Neural cell (in vitro differentiated cells): ENCODE data around the gene MGAT2. TPM values are rescaled to one million over a fixed set of nuclear protein-coding genes. Genes with fewer than 3 reads are reported as not detected.
"Not testable (repeated sequence)": the region's sequence is repeated elsewhere in the genome, so short reads cannot be mapped to it uniquely, and the experiment has no call there.

Source experiments
- H2AFZ ChIP-seq: fragments of 200-600, 300-800 bp; sonication (generic), shearing (Covaris generic); 2 replicates; pipeline ENCODE4 v1.6.0; 2014; ENCODE audit warnings: low read depth, mild to moderate bottlenecking, antibody characterized with exemption, low read length, moderate library complexity
- H3F3A ChIP-seq: fragments of 200-600 bp; shearing (Covaris generic); 2 replicates; pipeline ENCODE4 v1.6.1; 2016; ENCODE audit warnings: mild to moderate bottlenecking, moderate library complexity, mixed read lengths, antibody characterized with exemption, low read length; ENCODE audit not compliant: insufficient read depth, poor library complexity, severe bottlenecking
- H3K27ac ChIP-seq: fragments of 200-600, 300-800 bp; sonication (generic), shearing (Covaris generic); 2 replicates; pipeline ENCODE4 v1.5.1; 2014; ENCODE audit warnings: mild to moderate bottlenecking, low read length, moderate library complexity
- H3K27me3 ChIP-seq: fragments of 300-800, 200-600 bp; sonication (generic), shearing (Covaris generic); 2 replicates; pipeline ENCODE4 v1.6.0; 2014; ENCODE audit warnings: mild to moderate bottlenecking, low read depth, low read length, moderate library complexity; ENCODE audit not compliant: insufficient read depth
- H3K36me3 ChIP-seq: fragments of 300-800, 200-600 bp; sonication (generic), shearing (Covaris generic); 2 replicates; pipeline ENCODE4 v1.5.1; 2014; ENCODE audit warnings: mild to moderate bottlenecking, antibody characterized with exemption, low read length, moderate library complexity; ENCODE audit not compliant: insufficient read depth
- H3K4me2 ChIP-seq: fragments of 300-800, 200-600 bp; sonication (generic), shearing (Covaris generic); 2 replicates; pipeline ENCODE4 v1.6.0; 2014; ENCODE audit warnings: mild to moderate bottlenecking, low read length
- H3K4me3 ChIP-seq: fragments of 300-800, 200-600 bp; sonication (generic), shearing (Covaris generic); 2 replicates; pipeline ENCODE4 v1.5.1; 2014; ENCODE audit warnings: mild to moderate bottlenecking, low read length, moderate library complexity
- H3K79me2 ChIP-seq: fragments of 200-600 bp; shearing (Covaris generic); replicated peaks from 2 replicates; pipeline ENCODE4 v1.6.0; 2014; ENCODE audit warnings: mild to moderate bottlenecking, low read length, moderate library complexity; ENCODE audit not compliant: insufficient read depth
- H3K9ac ChIP-seq: fragments of 300-800, 200-600 bp; sonication (generic), shearing (Covaris generic); 2 replicates; pipeline ENCODE4 v1.6.1; 2016; ENCODE audit warnings: mild to moderate bottlenecking, low read length, mixed read lengths
- H3K9me2 ChIP-seq: fragments of 200-600 bp; shearing (Covaris generic); 2 replicates; pipeline ENCODE4 v1.6.1; 2016; ENCODE audit warnings: mild to moderate bottlenecking, low read length, mixed read lengths; ENCODE audit not compliant: insufficient read depth
- H3K9me3 ChIP-seq: fragments of 200-600, 300-800 bp; sonication (generic), shearing (Covaris generic); 2 replicates; pipeline ENCODE4 v1.6.1; 2016; ENCODE audit warnings: mild to moderate bottlenecking, mixed run types, low read length, moderate library complexity, mixed read lengths
- H4K20me1 ChIP-seq: fragments of 200-600 bp; shearing (Covaris generic); 2 replicates; pipeline ENCODE4 v1.6.1; 2016; ENCODE audit warnings: mild to moderate bottlenecking, mixed run types; ENCODE audit not compliant: insufficient read depth
- EP300 ChIP-seq: fragments of 450-650 bp; conservative IDR thresholded peaks from 2 replicates; pipeline ENCODE4 v1.6.1; 2014; ENCODE audit warnings: antibody characterized with exemption, mild to moderate bottlenecking, moderate library complexity; ENCODE audit not compliant: poor library complexity, severe bottlenecking
- EZH2 ChIP-seq: fragments of 200-600, 300-800 bp; shearing (Covaris generic), sonication (generic); IDR thresholded peaks from 2 replicates; pipeline ENCODE4 v1.6.1; 2014; ENCODE audit warnings: antibody characterized with exemption, low read length, borderline replicate concordance, mild to moderate bottlenecking; ENCODE audit not compliant: insufficient read depth, poor library complexity, severe bottlenecking
- MXI1 ChIP-seq: fragments of 450-650 bp; conservative IDR thresholded peaks from 2 replicates; pipeline ENCODE4 v1.6.1; 2014; ENCODE audit warnings: antibody characterized with exemption, mild to moderate bottlenecking; ENCODE audit not compliant: poor library complexity, severe bottlenecking
- POLR2AphosphoS5 ChIP-seq: IDR thresholded peaks from 2 replicates; pipeline ENCODE4 v1.6.1; 2012
- RAD21 ChIP-seq: fragments of 450-650 bp; conservative IDR thresholded peaks from 2 replicates; pipeline ENCODE4 v1.6.1; 2014; ENCODE audit warnings: antibody characterized with exemption, mild to moderate bottlenecking, moderate library complexity
- SMC3 ChIP-seq: fragments of 450-650 bp; conservative IDR thresholded peaks from 2 replicates; pipeline ENCODE4 v1.6.1; 2014; ENCODE audit warnings: antibody characterized with exemption, mild to moderate bottlenecking, moderate library complexity; ENCODE audit not compliant: poor library complexity
- TAF1 ChIP-seq: IDR thresholded peaks from 2 replicates; pipeline ENCODE4 v1.6.1; 2012; ENCODE audit warnings: low read depth
- polyA plus RNA-seq: library from polyadenylated mRNA; depleted of rRNA; stranded (reverse); fragments of >200 nt; gene quantifications from 2 replicates; pipeline ENCODE4 v1.2.3, GENCODE V29; 2014
- TF ChIP-seq, protein P1 (sequence below): IDR thresholded peaks from 2 replicates; pipeline ENCODE4 v1.6.1; 2012; ENCODE audit warnings: borderline replicate concordance
- TF ChIP-seq, protein P2 (sequence below): fragments of 450-650 bp; IDR thresholded peaks from 2 replicates; pipeline ENCODE4 v1.5.1; 2014; ENCODE audit warnings: antibody characterized with exemption, mild to moderate bottlenecking, moderate library complexity; ENCODE audit not compliant: poor library complexity, severe bottlenecking

MGAT2 gene
- polyA plus RNA-seq, 1 donor from 2014 or later: 24.7 TPM

DNA sequence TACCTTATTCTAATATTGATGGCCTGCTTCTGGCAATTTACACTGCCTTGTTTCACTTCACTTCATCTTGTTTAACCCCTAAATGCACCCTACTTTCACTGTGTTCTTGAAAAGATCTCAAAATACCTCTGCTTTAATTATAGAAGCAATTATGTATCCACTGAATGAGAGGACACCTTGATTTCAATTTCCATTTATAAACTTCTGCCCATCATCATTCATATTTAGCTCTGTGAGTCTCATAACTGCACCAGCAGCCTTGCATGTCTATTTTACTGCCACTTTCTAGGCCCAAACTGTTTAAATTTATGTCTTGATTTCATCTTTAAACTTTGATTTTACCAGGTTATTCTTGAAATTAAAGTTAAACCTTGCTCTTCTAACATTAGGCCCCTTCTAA, 21.6 kb downstream of the MGAT2 start:
- Histone ChIP-seq H3K9me2 (no peaks in the 10 kb centered on the region), H3K9ac (no peak overlapping the region), H3K27ac (no peak overlapping the region), H3F3A (no peaks in the 10 kb centered on the region), H3K79me2 (peaks cover 11% of the 10 kb centered on the region), H3K9me3 (no peaks in the 10 kb centered on the region), H3K4me2 (no peak overlapping the region), H4K20me1 (no peaks in the 10 kb centered on the region), H3K4me3 (no peak overlapping the region), H3K27me3 (no peaks in the 10 kb centered on the region), H2AFZ (no peak overlapping the region), H3K36me3 (no peaks in the 10 kb centered on the region)
- no peak for TF ChIP-seq POLR2AphosphoS5
- no peak for TF ChIP-seq MXI1
- TF ChIP-seq SMC3: no peak

DNA sequence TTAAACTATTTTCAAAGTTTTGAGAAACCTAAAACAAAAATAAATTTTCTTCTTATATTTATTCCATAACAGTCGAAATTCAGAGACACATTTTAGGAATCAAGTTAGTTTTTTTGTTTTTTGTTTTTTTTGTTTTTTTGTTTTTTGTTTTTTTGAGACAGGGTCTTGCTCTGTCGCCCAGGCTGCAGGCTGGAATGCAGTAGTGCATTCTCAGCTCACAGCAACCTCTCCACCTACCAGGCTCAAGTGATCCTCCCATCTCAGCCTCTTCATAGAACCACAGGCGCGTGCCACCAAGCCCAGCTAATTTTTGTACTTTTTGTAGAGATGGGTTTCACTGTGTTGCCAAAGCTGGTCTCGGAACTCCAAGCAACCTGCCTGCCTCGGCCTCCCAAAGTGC, 32.9 kb downstream of the MGAT2 start:
- Histone ChIP-seq H3F3A (no peaks in the 10 kb centered on the region), H3K4me3 (no peak overlapping the region), H4K20me1 (no peaks in the 10 kb centered on the region), H3K27ac (no peak overlapping the region), H3K4me2 (no peak overlapping the region), H3K9me3 (no peaks in the 10 kb centered on the region), H3K27me3 (no peaks in the 10 kb centered on the region), H2AFZ (no peak overlapping the region), H3K36me3 (no peaks in the 10 kb centered on the region), H3K79me2 (no peaks in the 10 kb centered on the region), H3K9ac (no peak overlapping the region), H3K9me2 (no peaks in the 10 kb centered on the region)
- no peak for TF ChIP-seq EP300
- TF ChIP-seq TAF1: no peak
- TF ChIP-seq, protein P1, sequence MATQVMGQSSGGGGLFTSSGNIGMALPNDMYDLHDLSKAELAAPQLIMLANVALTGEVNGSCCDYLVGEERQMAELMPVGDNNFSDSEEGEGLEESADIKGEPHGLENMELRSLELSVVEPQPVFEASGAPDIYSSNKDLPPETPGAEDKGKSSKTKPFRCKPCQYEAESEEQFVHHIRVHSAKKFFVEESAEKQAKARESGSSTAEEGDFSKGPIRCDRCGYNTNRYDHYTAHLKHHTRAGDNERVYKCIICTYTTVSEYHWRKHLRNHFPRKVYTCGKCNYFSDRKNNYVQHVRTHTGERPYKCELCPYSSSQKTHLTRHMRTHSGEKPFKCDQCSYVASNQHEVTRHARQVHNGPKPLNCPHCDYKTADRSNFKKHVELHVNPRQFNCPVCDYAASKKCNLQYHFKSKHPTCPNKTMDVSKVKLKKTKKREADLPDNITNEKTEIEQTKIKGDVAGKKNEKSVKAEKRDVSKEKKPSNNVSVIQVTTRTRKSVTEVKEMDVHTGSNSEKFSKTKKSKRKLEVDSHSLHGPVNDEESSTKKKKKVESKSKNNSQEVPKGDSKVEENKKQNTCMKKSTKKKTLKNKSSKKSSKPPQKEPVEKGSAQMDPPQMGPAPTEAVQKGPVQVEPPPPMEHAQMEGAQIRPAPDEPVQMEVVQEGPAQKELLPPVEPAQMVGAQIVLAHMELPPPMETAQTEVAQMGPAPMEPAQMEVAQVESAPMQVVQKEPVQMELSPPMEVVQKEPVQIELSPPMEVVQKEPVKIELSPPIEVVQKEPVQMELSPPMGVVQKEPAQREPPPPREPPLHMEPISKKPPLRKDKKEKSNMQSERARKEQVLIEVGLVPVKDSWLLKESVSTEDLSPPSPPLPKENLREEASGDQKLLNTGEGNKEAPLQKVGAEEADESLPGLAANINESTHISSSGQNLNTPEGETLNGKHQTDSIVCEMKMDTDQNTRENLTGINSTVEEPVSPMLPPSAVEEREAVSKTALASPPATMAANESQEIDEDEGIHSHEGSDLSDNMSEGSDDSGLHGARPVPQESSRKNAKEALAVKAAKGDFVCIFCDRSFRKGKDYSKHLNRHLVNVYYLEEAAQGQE: no peak
- no peak for TF ChIP-seq SMC3
- TF ChIP-seq RAD21: no peak
- no peak for TF ChIP-seq EZH2
- TF ChIP-seq MXI1: no peak
- no peak for TF ChIP-seq POLR2AphosphoS5
- TF ChIP-seq, protein P2, sequence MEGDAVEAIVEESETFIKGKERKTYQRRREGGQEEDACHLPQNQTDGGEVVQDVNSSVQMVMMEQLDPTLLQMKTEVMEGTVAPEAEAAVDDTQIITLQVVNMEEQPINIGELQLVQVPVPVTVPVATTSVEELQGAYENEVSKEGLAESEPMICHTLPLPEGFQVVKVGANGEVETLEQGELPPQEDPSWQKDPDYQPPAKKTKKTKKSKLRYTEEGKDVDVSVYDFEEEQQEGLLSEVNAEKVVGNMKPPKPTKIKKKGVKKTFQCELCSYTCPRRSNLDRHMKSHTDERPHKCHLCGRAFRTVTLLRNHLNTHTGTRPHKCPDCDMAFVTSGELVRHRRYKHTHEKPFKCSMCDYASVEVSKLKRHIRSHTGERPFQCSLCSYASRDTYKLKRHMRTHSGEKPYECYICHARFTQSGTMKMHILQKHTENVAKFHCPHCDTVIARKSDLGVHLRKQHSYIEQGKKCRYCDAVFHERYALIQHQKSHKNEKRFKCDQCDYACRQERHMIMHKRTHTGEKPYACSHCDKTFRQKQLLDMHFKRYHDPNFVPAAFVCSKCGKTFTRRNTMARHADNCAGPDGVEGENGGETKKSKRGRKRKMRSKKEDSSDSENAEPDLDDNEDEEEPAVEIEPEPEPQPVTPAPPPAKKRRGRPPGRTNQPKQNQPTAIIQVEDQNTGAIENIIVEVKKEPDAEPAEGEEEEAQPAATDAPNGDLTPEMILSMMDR: no peak

DNA sequence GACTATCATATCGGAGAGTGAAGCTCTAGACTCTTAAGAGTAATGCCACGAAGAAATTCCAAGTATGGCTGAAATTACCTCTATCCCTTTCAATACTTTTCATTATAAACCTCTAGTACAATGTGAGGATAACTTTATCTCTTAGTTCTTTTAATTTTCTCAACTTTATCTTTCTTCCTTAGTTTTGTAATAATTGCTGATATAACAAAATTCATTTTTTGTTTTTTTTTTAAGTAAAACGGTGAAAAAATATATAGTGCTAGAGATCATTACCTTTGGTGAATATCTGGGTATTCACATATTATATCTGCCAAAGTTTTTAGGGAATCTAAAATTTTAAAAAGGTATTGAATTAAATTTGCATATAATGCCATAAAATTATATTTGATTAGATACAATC, 33.9 kb downstream of the MGAT2 start:
- Histone ChIP-seq H3K79me2 (no peaks in the 10 kb centered on the region), H2AFZ (no peak overlapping the region), H3K9me2 (no peaks in the 10 kb centered on the region), H3K27ac (no peak overlapping the region), H3K36me3 (no peaks in the 10 kb centered on the region), H3K27me3 (no peaks in the 10 kb centered on the region), H3K9ac (no peak overlapping the region), H3K9me3 (no peaks in the 10 kb centered on the region), H3K4me2 (no peak overlapping the region), H3F3A (no peaks in the 10 kb centered on the region), H4K20me1 (no peaks in the 10 kb centered on the region), H3K4me3 (no peak overlapping the region)
- TF ChIP-seq SMC3: no peak

DNA sequence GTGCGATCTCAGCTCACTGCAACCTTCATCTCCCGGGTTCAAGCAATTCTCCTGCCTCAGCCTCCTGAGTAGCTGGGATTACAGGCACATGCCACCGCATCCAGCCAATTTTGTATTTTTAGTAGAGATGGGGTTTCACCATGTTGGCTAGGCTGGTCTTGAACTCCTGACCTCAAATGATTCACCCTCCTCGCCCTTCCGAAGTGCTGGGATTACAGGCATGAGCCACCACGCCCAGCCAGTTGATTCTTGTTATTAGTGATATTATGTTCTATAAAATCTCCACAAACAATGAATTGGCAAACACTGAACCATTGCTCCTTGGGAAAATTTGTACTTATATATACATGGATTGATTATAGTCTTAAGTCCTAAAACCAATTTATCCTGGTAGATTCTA, 36.9 kb downstream of the MGAT2 start:
- not testable (repeated sequence) for H3K79me2 ChIP-seq, H3K27ac ChIP-seq, H3K9ac ChIP-seq, H3K27me3 ChIP-seq, H4K20me1 ChIP-seq, H2AFZ ChIP-seq, H3K9me2 ChIP-seq, H3K9me3 ChIP-seq, H3K4me3 ChIP-seq, H3K4me2 ChIP-seq, H3K36me3 ChIP-seq, H3F3A ChIP-seq
